HG03342 (cell line): ENCODE data around the gene COL4A4.
"Not testable (repeated sequence)": the region's sequence is repeated elsewhere in the genome, so short reads cannot be mapped to it uniquely, and the experiment has no call there.

ENCODE experiments used
- ATAC-seq: cut with Tn5 transposase; IDR thresholded peaks from one replicate; pipeline ENCODE4 v1.9.1; 2021; ENCODE audit warnings: mild to moderate bottlenecking, moderate library complexity; ENCODE audit not compliant: unreplicated experiment

The COL4A4 gene

DNA sequence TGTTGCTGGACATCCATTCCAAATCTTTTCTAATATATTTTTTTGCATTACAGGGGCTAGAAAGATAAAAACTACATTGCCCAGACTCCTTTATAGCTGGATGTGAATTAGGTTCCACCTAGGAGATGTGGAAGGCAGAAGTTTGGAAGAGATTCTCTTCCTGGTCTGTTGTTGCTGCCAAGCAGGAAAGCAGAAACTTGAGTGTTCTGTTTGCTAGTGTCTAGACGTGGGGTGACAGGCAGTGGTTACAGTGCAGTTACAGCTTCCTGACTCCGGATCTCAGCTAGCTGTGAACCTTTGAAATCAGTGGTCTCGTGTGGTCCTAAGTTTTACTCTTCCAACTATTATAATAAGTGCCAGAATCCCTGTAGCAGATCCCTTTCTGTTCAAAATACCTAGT, 46.2 kb downstream of the COL4A4 start:
- no peak for ATAC-seq

DNA sequence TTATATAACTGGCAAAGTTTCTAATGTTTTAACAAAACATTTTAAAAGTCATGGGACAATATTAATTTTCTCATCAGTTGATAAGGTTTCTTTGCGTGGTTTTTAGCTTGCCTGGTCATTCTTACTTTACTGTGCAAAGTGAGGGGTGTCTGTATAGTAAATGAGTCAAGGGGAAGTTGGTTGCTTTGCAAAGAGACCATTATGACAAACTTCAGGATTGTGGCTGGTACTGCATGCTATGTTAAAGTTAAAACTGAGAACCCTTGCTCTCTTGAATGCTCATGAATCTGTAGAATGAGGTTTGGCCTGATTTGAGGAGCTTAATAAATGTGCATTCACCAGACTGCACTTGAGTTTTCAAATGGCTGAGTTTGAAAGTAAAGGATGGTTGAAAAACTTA, 47.0 kb downstream of the COL4A4 start:
- peak; percentile 68 for ATAC-seq

DNA sequence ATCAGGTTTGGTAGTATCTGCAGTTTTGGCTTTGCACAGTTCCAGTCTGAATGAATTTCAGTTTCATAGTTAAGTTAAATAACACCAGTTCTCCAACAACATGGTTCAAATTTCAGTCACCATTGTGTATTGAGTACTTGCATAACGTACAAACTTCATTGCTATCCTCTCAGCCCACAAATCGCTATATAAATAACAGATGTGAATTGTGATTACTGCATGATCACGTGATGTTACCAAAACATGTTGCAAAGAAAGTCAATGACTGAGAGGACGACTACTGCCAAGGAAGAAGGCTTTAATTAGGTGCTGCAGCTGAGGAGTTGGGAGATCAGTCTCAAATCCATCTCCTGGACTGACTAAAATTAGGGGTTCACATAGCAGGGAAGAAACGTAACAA, 48.2 kb downstream of the COL4A4 start:
- ATAC-seq = no peak

DNA sequence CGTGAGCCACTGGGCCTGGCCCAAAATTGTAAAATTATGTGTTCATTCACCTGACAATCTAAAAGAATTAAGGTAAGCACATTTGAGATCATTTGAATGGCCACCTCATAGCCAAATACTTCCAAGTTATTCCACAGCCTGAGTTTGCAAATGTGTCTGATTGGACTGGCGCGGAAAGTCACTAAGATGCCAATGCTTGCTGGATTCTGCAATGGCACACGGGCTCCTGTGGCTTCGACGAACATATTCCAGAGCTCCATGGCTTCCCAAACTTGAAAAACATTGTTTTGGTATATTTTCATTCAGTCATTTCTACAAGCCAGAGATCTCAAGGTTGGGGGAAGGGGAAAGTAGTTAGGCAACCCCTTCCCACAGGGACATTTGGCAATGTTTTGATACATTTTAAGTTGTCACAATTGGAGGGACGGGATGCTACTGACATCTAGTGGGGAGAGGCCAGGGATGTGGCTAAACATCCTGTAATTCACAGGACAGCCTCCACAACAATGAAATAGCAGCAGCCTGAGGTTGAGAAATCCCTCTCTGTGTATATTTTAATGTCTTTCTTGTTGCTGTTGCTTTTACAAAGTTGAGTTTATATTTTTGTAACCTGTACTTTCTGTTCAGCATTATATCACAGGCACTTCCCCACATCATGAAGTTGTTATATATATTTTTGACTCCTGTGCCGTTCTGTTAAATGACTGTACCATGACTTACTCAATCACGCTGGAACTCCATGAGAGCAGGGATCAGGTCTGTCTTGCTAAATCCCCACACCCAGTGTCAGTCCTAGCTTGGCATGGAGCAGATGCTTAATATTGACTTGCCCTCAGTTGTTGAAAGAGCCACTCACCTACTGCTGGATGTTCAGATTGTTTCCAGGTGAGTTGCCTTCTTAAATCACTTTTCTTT, 56.9 kb downstream of the COL4A4 start:
- ATAC-seq = peak; percentile 70

DNA sequence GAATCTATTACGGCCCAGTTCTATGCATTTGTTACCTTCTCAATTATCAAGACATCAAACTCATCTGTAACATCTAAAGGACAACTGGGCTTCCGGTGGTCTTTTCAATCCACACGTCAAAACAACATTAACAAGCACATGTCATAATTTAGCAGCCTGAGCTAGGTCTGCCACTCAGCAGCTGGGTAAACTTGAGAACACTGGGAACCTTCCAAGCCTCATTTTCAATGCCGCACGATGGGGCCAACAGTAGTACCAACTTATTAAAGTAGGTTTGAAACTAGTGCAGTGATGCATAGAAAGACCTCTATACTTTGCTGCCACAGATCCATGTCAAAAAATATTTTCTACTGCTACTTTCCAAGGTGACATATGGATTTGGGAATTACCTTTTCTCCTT, 60.4 kb downstream of the COL4A4 start:
- no peak for ATAC-seq

DNA sequence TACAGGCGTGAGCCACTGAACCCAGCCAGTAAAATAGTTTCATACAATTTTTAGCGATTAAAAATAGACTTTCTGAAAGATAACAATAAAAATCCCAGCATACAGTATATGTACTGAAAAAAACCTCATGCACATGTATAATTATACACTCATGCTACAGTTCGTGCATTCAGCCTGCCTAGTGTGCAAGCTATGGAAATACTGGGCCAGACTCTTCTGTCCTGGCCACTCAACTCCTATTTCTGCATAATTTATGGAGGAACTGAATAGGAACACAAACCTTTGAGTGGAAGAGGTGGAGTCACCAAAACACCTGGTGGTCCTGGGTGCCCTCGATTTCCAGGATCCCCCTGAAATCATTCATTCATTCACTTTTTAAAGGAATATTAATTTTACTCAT, 64.7 kb downstream of the COL4A4 start:
- no peak for ATAC-seq

DNA sequence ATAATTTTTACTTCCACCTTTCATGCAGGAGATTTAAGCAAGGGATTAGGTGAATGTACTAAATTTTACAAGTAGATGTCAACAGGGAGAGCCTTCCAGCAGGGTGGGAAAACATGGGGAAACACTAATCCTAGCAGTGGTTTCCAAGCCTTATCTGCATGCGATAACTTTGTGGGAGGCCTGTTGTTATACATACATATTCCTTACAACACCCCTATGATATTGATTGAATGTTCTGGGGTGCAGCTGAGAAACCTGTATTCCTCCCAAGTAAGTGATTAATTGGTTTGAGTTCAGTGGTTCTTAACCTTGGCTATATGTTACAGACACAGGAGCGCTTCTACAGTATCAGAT, 65.9 kb downstream of the COL4A4 start:
- ATAC-seq = no peak

DNA sequence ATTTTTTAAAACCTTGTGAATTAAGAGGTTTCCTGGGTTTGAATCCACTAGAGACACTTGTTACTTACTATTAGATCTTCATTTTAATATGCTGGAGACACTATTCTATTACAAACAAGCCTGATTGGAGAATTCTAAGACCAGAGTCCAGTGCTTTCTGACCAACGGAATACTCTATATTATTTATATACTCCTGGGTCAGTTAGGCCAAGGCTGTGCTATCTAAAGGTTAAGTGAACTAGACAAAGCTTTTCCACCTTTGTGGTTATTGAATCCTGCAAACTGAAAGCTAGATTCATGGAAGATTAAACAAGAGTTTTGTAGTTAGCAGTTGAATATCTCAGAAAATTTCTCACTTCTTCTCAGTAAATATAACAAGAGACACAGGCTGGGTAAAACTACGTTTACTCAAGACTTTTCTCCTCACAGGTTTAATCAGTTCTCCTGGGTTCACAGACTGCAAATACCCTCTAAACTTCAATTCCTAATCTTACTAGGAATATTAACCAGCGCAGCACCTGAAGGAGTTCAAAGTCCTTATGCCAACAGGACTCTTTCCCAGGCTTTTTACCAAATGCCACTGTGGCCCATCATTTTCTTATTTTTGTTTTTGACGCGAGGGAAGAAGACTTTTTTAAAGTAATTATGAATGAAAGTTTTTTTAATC, 66.4 kb downstream of the COL4A4 start:
- no peak for ATAC-seq

DNA sequence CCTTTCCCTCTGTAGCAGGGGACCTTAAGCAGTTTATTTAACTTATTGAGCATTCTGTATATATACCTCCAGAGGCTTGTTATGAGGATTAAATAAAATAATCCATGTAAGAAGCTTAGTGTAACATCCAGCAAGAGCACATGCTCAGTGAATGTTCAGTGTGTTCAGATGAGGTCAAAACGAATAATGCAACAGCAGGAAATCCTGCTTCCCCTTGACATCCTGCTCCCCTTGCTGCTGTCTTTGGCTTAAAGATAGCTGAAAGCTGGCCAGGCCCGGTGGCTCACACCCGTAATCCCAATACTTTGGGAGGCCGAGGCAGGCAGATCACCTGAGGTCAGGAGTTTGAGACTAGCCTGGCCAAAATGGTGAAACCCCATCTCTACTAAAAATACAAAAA, 68.7 kb downstream of the COL4A4 start:
- ATAC-seq = no peak

DNA sequence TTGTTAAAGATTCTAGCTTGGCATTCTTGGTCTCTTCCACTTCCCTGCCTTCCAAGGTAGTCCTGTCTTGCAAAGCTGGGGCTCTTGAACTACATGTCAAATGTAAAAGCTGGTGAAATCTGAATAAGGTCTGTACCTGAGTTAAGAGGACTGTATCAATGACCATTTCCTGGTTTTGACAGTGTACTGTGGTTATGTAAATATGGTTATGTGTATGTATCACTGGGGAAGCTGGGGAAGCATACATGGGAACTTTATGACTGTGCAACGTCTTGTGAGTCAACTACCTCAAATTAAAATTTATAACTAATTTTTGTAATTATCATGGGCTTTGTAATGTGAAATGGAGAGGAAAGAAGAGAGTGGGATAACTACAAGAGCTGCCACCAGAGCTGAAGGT, 81.7 kb downstream of the COL4A4 start:
- peak; percentile 99 for ATAC-seq

DNA sequence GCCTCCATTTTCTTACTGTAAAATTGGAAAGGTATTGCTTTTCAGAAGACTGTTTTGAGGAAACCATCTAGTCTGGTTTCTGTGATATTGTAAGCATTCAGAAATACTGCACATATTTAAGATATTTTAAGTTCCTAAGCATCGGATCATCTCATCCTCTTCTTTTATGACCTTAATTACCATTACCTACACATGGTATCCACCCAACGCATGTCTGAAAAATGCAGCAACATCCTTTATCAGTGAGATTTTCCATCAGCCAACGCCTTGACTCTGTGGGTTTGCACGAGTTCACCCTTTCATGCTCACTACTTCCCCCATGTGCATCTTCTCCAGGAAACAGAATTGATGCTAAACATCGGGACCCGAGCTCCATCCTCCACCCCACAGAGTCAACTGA, 84.3 kb downstream of the COL4A4 start:
- ATAC-seq = no peak

DNA sequence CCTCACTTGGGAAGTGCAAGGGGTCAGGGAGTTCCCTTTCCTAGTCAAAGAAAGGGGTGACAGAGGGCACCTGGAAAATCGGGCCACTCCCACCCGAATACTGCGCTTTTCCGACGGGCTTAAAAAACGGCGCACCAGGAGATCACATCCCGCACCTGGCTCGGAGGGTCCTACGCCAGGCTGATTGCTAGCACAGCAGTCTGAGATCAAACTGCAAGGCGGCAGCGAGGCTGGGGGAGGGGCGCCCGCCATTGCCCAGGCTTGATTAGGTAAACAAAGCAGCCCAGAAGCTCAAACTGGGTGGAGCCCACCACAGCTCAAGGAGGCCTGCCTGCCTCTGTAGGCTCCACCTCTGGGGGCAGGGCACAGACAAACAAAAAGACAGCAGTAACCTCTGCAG, 98.9 kb downstream of the COL4A4 start:
- not testable (repeated sequence) for ATAC-seq

DNA sequence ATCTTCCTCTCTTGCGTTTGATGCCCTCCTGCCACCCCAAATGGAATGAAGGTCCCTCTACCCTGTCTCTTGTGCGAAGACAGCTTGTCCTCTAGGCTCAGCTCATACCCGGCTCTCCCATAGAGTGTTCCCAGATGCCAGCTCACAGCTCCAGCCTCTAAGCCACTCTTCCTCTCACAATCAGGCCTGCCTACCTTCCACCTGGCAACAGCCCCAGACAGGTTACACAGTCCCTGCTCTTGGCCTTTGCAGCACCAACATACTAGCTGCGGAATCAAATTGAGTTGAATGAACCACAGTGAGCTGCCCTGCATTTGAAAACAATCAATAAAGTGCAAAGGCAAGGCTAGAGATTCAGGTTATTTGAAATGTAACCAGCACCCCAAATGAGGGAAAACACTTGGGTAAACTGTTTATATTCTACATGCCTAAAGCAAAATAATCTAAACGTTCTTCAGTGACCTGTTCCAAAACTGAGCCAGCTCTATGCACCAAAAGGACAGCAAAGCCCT, 105.1 kb downstream of the COL4A4 start:
- ATAC-seq = no peak

DNA sequence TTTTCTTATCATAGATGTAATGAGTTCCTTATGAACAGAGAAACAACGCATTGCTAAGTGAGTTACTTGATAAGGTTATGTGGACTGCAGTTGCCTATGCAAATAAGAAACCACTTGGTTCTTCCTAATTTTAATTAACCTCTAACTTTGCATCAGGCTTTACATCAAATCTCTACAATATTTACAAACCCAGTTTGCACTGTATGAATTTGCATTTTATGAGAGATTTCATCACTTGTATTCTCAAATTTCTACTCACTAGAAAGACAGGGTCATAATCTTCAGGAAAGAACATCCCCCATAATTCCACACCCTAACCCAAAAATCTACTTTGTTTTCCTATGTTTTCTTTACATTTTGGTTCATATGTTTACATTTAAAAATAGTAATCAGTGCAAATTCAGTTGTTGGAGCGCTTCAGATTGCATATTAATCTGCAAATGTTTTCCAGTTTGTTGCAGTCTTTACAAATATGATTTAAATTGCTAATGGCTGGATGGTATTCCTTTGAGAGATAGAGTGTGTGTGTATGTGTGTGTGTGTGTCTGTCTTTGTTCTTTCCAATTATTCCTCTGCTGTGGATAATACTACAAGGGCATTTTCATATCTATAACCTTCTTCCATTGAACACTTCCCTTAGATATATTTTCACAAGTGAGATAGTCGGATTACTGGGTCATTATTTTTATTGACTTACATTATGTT, 106.1 kb downstream of the COL4A4 start:
- ATAC-seq = no peak

DNA sequence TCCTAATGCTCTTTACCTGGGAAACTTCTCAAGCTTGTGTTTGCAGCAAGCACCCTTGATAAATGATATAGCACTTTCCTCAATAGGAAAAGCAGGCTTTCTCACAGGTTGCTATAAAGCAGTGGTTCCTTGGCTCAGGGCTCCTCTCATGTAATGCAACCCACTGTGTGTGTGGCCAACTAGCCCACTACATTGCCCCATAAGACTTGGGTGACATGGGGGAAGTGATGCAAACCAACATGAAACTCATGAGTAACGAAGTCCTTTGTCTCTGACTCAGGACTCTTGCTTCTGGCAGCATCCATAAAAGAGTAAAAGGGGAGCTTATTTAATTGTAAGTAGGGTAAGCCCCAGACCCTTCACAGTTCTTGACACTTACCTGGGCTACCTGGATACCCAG, 106.9 kb downstream of the COL4A4 start:
- no peak for ATAC-seq

DNA sequence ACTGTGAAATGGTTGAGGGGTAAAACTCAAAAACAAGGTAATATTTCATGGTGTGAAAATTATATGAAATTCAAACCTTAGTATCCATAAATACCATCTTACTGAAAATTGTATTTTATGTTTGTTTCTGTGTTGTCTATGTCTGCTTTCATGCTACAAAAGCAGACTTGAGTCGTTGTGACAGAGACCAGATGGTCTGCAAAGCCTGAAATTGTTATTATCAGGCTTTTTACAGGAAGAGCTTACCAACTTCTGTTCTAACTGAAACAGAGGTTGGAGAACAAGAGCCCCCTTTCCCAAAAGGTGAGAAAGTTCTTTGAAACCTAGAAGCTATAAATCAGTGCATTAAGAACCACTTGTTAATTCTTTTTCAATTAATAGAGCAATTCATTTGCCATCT, 110.0 kb downstream of the COL4A4 start:
- ATAC-seq = no peak

DNA sequence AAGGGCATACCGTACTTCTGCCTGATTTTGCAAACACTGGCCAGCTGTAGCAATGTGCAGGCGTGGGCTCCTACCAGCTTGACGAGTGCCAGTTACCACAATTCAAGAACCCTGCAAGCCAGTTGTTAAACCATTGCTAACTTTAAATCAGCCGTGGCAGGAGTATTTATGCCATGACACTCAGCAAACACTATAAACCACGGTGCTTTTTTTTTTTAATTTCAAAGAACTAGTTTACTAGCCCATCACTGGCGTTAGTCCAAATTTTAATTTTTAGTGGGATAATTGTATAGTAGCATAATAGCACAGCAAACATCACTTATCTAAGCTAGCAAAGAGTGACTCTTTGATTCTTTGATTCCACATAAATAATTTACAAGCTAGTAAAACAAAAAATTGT, 111.1 kb downstream of the COL4A4 start:
- no peak for ATAC-seq

DNA sequence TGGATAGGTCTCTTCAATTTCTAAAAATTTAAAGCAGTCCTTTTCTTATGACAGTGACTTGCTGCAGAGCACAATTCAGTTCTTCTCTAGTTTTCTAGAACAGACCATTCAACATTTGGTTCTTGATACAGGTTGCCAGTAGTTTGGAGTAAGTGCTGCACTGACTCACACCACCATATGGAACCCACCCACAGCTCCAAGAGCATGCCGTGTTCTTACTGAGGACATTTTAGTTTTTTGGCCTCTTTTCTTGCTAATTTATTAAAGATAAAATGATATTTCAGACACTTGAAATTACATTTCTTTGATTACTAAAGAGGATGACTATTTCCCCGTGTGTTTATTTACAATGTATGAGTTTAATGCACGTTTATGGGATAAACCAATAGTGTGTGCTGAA, 120.0 kb downstream of the COL4A4 start:
- no peak for ATAC-seq

DNA sequence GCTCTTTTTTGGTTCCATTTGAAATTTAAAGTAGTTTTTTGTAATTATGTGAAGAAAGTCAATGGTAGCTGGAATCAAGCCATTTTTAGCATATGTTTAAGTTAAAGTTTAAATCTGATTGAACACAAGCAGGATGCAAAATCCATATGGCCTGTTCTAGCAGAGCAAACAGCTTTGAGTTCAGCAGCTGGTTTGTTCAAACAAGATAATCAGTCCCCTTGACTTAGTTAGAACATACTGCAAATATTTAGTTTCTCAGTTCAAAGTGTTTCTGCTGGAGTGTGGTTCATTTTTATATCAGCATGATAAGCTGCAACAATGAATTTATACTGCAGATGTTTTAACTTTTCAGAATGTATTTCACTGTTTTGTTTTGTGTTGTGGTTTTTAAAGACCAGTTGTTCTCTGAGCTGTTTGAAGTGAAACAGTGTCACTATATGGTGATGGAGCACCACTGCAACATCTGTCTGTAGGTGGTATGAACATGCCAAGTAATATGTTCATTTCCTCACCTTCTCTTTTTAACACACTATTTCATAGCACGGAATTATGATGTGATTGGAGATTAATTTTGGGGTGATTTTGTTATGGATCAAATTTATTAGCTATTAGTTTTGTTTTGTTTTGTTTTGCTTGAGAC, 125.3 kb downstream of the COL4A4 start:
- ATAC-seq = no peak

DNA sequence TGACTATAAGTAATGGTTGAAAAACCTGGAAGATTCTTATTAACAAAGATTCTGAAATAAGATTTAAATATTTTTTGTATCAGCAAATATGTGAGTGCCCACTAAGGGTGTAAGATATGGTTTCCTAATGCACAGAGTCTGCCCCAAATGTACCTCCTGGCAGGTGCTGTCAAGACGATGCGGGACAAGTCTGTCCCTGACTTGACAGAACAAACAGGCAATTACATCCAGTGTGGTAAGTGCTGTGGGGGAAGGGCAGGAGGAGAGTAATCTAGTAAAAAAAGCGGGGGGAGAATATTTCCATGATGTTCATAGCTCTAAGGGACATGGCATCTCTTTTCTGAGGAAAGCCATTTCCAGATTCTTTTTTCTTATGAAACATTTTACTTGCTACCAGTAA, 127.5 kb downstream of the COL4A4 start:
- no peak for ATAC-seq

DNA sequence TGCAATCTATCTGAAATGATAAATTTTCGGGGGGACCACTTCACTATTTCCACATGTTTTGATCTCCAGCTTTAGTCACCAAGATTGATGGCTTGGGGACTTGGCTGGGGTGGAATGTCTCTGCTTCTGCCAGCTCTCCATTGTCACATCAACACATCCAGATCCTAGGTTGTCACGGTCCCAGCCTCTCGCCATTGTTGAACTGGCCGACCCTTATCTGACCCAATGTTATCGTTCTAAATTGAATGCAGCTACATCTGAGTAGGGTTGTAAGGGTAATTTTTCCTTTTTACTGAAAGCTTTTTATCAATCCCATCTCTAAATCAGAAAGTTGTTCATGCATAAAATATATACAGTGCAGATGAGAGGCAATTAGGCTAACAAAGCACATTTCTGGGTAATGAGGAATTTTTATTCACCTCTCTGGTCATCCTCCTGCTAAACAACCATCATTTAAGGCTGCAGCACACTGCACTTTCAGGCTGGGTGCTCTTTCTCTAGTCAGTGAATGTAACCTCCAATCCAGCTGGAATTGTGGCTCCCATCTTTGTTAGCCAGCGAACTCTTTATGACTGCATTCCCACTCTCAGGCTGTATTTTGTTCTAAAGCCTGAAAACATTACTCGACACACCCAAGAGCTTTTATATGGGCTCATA, 128.2 kb downstream of the COL4A4 start:
- ATAC-seq = no peak
